ENCODE data around the gene BAZ2B. TPM values are rescaled to one million over a fixed set of nuclear protein-coding genes. Genes with fewer than 3 reads are reported as not detected.
"Not testable (repeated sequence)": the region's sequence is repeated elsewhere in the genome, so short reads cannot be mapped to it uniquely, and the experiment has no call there.

BAZ2B gene
- total and polyA plus RNA-seq, 3 donors from 2014 or later: 23.5 to 132 (median 119) TPM

- no peak for DNase-seq
- no peaks in the 10 kb centered on the region for H3K36me3 ChIP-seq (ENCODE audit: low read depth, missing control alignments)
- no peak for TF ChIP-seq POLR2A (IDR thresholded peaks at IDR 0.05)
- TF ChIP-seq, protein P1, sequence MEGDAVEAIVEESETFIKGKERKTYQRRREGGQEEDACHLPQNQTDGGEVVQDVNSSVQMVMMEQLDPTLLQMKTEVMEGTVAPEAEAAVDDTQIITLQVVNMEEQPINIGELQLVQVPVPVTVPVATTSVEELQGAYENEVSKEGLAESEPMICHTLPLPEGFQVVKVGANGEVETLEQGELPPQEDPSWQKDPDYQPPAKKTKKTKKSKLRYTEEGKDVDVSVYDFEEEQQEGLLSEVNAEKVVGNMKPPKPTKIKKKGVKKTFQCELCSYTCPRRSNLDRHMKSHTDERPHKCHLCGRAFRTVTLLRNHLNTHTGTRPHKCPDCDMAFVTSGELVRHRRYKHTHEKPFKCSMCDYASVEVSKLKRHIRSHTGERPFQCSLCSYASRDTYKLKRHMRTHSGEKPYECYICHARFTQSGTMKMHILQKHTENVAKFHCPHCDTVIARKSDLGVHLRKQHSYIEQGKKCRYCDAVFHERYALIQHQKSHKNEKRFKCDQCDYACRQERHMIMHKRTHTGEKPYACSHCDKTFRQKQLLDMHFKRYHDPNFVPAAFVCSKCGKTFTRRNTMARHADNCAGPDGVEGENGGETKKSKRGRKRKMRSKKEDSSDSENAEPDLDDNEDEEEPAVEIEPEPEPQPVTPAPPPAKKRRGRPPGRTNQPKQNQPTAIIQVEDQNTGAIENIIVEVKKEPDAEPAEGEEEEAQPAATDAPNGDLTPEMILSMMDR (IDR thresholded peaks at IDR 0.05): no peak
- intact Hi-C loops (cut with DNase I; ENCODE audit: low total_unique reads): no loop called here
- H3K4me1 ChIP-seq: no peaks in the 10 kb centered on the region
- H3K27ac ChIP-seq: no peak overlapping the region
- no peaks in the 10 kb centered on the region for H3K27me3 ChIP-seq
- no peaks in the 10 kb centered on the region for H3K9me3 ChIP-seq
- H3K4me3 ChIP-seq: no peak overlapping the region
- 92 to 95% methylated on average over 3 of the region's 3 CpGs for WGBS, 2 donors
These were observed 77.5 kb downstream of the BAZ2B start for GRCh38 chr2:159538801-159539200.

DNA sequence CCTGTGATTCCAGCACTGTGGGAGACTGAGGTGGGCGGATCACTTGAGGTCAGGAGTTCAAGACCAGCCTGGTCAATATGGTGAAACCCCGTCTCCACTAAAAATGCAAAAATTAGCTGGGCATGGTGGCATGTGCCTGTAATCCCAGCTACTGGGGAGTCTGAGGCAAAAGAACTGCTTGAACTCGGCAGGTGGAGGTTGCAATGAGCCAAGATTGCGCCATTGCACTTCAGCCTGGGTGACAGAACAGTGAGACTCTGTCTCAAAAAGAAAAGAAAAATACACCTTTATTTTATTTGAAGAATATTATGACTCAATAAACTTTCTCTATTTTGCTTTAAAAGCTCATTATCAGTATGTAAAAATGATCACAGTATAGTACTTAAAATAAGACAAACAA lies 81.1 kb downstream of the BAZ2B start:
- H3K36me3 ChIP-seq (ENCODE audit: low read depth, missing control alignments); H3K9me3 ChIP-seq; H3K4me3 ChIP-seq; H3K27ac ChIP-seq; H3K4me1 ChIP-seq; intact Hi-C loops (cut with DNase I; ENCODE audit: low total_unique reads); DNase-seq; H3K27me3 ChIP-seq: not testable (repeated sequence)
- 92 to 99% methylated on average over 4 of the region's 4 CpGs for WGBS, 2 donors

DNA sequence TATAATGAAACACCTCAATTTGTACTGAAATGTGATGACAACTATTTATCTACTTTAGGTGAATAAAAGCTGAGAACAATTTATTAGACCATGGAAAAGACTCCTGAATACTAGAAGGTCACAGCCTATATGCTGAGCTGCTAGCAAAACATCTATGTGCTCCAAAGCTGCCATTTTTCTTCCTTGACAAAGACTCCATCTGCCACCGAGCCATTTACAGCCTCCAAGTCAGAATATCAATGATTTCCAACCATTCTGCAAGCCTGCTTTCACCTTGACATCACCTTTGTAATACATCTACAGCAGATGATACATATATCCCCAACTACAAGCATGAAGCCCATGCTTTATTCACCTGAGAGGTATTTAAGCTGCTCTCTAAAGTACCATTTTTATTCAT lies 84.9 kb downstream of the BAZ2B start:
- Histone ChIP-seq H3K9me3 (no peaks in the 10 kb centered on the region), H3K36me3 (ENCODE audit: low read depth, missing control alignments) (no peaks in the 10 kb centered on the region), H3K4me1 (no peaks in the 10 kb centered on the region), H3K4me3 (no peak overlapping the region), H3K27ac (no peak overlapping the region), H3K27me3 (no peaks in the 10 kb centered on the region)
- TF ChIP-seq, protein P1 (IDR thresholded peaks at IDR 0.05): no peak
- no peak for TF ChIP-seq POLR2A (IDR thresholded peaks at IDR 0.05)
- WGBS, 2 donors: 74 to 77% methylated on average over 1 of the region's 1 CpG
- DNase-seq: no peak
- intact Hi-C loops (cut with DNase I; ENCODE audit: low total_unique reads): no loop called here

DNA sequence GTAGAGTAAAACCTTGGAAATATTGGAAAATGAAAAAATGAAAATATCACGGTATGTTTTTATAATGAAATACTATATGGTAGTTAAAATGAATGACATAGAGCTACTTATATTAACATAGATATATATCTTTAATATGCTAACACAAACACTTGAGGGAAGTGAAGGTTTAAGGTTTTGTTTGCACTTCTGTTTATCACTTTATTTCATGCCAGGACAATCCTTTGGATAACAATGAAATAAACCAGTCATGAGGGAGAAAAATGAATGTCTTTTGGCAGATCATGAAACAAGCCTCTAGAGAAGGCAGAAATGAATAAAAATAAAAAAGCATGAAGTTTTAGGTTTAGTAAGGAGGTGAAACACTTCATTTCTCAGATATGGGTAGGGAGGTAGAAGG lies 89.9 kb downstream of the BAZ2B start:
- no peak for DNase-seq
- WGBS, 2 donors: 92 to 93% methylated on average over 1 of the region's 1 CpG
- intact Hi-C loops (cut with DNase I; ENCODE audit: low total_unique reads): no loop called here
- H3K36me3 ChIP-seq (ENCODE audit: low read depth, missing control alignments): no peaks in the 10 kb centered on the region
- H3K4me3 ChIP-seq: no peak overlapping the region
- no peaks in the 10 kb centered on the region for H3K27me3 ChIP-seq
- no peaks in the 10 kb centered on the region for H3K4me1 ChIP-seq
- H3K27ac ChIP-seq: no peak overlapping the region
- H3K9me3 ChIP-seq: no peaks in the 10 kb centered on the region
- TF ChIP-seq, protein P1 (IDR thresholded peaks at IDR 0.05): no peak
- no peak for TF ChIP-seq POLR2A (IDR thresholded peaks at IDR 0.05)

DNA sequence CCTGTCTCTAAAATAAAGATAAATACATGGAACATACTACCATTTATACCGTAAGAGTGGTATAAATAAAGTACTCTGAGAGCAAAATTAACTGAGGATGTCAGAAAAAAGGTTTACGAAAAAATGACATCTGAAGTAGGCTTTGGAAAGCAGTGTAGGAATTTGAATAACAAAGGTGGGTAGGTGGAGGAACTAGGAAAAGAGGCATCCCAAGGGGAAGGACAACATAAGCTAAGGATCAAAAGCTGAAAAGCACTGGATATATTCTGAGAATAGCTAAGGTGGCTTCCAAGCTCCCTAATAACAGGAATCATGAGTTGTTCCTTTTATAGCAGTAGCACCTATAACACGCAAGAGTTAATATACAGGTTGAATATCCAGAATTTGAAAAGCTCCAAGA lies 91.3 kb downstream of the BAZ2B start:
- Histone ChIP-seq H3K36me3 (ENCODE audit: low read depth, missing control alignments) (no peaks in the 10 kb centered on the region), H3K27ac (no peak overlapping the region), H3K27me3 (no peaks in the 10 kb centered on the region), H3K4me3 (no peak overlapping the region), H3K4me1 (no peaks in the 10 kb centered on the region), H3K9me3 (no peaks in the 10 kb centered on the region)
- no peak for TF ChIP-seq POLR2A (IDR thresholded peaks at IDR 0.05)
- TF ChIP-seq, protein P1 (IDR thresholded peaks at IDR 0.05): no peak
- 89 to 95% methylated on average over 3 of the region's 3 CpGs for WGBS, 2 donors
- DNase-seq: no peak
- intact Hi-C loops (cut with DNase I; ENCODE audit: low total_unique reads): no loop called here

Measured in testis (tissue), 3 donors.